Measurements from ENCODE around the gene PGLYRP2. TPM values are rescaled to one million over a fixed set of nuclear protein-coding genes. Genes with fewer than 3 reads are reported as not detected.

Gene PGLYRP2
- total RNA-seq, 1 donor from 2014 or later: not detected

- DNase-seq: no peak
These were observed 54.5 kb downstream of the PGLYRP2 start for GRCh38 chr19:15424692-15425272.

DNA sequence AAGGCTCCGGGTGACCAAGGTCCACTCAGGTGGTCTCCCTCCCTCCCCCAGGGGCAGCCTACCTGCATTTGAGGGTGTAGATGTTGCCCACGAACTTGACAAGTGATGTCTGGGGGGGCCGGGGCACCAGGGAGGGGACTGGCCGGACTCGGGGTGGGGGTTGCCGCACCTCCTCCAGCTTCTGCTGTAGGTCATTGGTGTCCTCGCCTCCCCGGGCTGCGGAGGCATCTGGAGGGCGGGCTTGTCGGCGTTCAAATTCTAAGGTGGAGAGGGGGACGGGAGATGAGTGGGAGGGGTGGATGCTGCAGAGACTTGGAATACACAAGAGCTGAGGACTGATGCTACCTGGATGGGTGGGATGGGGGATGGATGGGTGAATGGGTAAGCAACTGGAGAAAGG, 55.2 kb downstream of the PGLYRP2 start:
- DNase-seq: no peak

DNA sequence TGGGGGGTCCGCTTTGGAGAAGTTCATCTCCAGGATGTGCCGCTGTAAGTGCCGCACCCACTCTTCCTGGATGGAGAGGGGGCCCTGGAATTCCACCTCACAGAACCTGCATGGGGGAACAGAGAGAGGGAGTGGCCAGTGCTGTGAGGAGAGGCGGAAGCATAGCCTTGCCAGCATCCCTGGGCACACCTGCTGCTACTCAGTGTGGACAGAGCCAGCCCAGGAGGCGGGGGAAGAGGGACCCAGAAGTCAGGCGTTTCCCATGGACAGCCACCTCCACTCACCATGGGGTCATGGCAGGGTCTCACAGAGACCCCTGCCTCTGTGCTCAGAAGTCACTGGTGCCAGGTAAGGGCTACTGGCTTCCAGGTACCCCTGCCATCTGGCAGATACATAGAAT, 56.2 kb downstream of the PGLYRP2 start:
- no peak for DNase-seq

GRCh38 chr19:15422296-15423075, 56.8 kb downstream of the PGLYRP2 start:
- peak; percentile 70 for DNase-seq

GRCh38 chr19:15421721-15422260, 57.5 kb downstream of the PGLYRP2 start:
- DNase-seq: peak; percentile 97

DNA sequence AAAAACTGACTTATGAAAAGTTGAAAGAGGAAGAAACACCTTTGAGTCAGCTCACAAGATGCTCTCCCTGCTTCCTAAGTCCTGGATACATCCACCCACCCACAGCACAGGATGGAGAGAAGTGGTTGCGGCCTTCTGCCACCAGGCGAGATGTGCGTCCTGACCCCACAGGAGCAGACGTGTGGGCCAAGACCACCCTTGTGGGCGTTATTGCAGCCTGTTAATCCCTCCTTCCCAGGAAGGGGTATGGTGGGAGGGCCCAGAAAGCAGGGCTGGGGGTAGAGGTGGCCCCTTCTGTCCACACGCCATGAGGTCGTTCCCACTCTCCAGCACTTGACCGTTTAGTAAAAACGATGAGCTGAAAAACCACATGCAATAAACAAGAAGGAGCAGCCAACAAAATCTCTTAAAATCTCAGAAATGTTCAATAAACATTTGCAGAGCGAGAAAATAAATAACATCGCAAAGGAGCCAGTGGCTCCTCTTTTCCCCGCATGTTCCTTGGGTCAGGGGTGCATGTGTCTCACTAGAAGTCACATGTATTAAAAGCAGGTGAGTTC, 58.1 kb downstream of the PGLYRP2 start:
- DNase-seq: no peak

DNA sequence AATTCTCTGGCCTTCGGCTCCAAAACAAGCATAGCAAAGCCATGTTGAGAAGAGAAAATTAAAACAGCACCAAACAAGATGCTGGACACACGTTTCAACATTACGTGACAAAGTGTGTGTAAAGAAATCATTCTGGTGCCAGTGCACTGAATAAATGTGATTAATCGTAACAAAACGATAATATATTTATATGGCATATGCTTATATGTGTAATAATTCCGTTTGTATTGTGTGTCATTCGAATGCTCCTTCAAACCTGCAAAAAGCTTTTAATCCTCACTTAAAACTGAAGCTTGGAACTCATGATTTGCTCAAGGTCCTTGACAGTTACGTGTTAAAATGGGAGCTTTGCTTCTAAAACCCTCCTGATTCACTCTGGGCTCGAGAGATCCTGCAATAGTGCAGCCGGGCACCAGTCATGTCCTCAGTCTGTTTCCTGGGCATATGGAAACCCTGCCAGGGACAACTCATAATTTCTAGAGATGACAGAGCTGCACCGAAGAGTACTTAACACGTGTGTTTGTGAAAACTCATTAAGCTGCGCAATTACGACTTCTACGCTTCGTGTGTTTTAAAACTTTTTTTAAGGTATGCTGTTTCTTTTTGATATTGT, 59.8 kb downstream of the PGLYRP2 start:
- no peak for DNase-seq

Small RNAs within 50 kb of the gene (small RNA-seq; reads per million reads assigned to genes)
- gene MIR1470 (ENCODE audit: low replicate concordance): not detected

Other genes with a start within 250 kb of the PGLYRP2 start
- gene EPHX3, start 247.1 kb downstream of the PGLYRP2 start, total RNA-seq: 2.3 TPM
- 34.6 TPM for gene BRD4, start 147.0 kb downstream of the PGLYRP2 start, total RNA-seq
- 27.1 TPM for gene AKAP8, start 99.7 kb downstream of the PGLYRP2 start, total RNA-seq
- 65.4 TPM for gene AKAP8L, start 60.5 kb downstream of the PGLYRP2 start, total RNA-seq
- 13.4 TPM for gene WIZ, start 29.5 kb downstream of the PGLYRP2 start, total RNA-seq
- gene RASAL3, start 15.0 kb downstream of the PGLYRP2 start, total RNA-seq: 0.51 TPM
- gene CYP4F22, start 29.0 kb upstream of the PGLYRP2 start, total RNA-seq: not detected
- gene CYP4F8, start 135.7 kb upstream of the PGLYRP2 start, total RNA-seq: not detected
- gene CYP4F3, start 161.4 kb upstream of the PGLYRP2 start, total RNA-seq: 1.4 TPM
- 25.2 TPM for gene CYP4F12, start 193.6 kb upstream of the PGLYRP2 start, total RNA-seq
- gene OR10H2, start 248.5 kb upstream of the PGLYRP2 start, total RNA-seq: not detected

Measured in tongue (tissue), 3 donors.